Loucy (cell line): Measurements from ENCODE around the gene CAMTA1.

Source experiments
- CTCF ChIP-seq: fragments of 200-600 bp; sonication (generic); conservative IDR thresholded peaks from 2 replicates; pipeline ENCODE4 v1.5.1; 2014; ENCODE audit warnings: mild to moderate bottlenecking, antibody characterized with exemption, low read length
- EZH2phosphoT487 ChIP-seq: fragments of 200-600 bp; IDR thresholded peaks from 2 replicates; pipeline ENCODE4 v1.6.1; 2018; ENCODE audit warnings: antibody characterized with exemption, mild to moderate bottlenecking, moderate library complexity, borderline replicate concordance

GRCh38 chr1:7511381-7511780, 726.1 kb downstream of the CAMTA1 start:
- no peak for TF ChIP-seq CTCF
- no peak for TF ChIP-seq EZH2phosphoT487
